Stomach (tissue), 4 donors: ENCODE results near the gene KLHL1.

Experiments used
- CTCF ChIP-seq, 7 experiments: fragments of 450-650 bp in 4 of 7; fragments of 200-600 bp in 3 of 7; sonication (generic) in 3 of 7; IDR thresholded peaks; one replicate each; pipeline ENCODE4 v1.5.1; 2016 to 2019; ENCODE audit warnings: antibody characterized with exemption in 7 of 7, control low read depth in 2 of 7, mild to moderate bottlenecking in 1 of 7
- POLR2A ChIP-seq, 4 donors: fragments of 450-650 bp; IDR thresholded peaks; one replicate each; pipeline ENCODE4 v1.6.1; 2016; ENCODE audit warnings: antibody characterized with exemption in 4 of 4, control low read depth in 2 of 4, mild to moderate bottlenecking in 1 of 4, moderate library complexity in 1 of 4
- POLR2AphosphoS5 ChIP-seq, 3 donors: sonication (generic); formaldehyde crosslinking; IDR thresholded peaks; one replicate each; pipeline ENCODE4 v1.6.1; 2016; ENCODE audit warnings: antibody characterized with exemption in 3 of 3

GRCh38 chr13:69872321-69873047 is 235.8 kb downstream of the KLHL1 start:
- TF ChIP-seq POLR2AphosphoS5 (IDR thresholded peaks at IDR 0.05) (no peak), CTCF (IDR thresholded peaks at IDR 0.05) (no peak), POLR2A (IDR thresholded peaks at IDR 0.05) (no peak)
